HepG2 (cell line): ENCODE measurements around the gene POC1B. TPM values are rescaled to one million over a fixed set of nuclear protein-coding genes. Genes with fewer than 3 reads are reported as not detected.
A peak's percentile ranks its signal among the peaks of the same experiment; 100 is the strongest.

ENCODE experiments used
- ATAC-seq: fragments of 200-7000 bp; cut with Tn5 transposase; 3 replicates; pipeline ENCODE4 v1.9.1; 2020; ENCODE audit warnings: mild to moderate bottlenecking, moderate library complexity
- BruUV-seq: library from RNA; stranded (reverse); fragments of 400-500 nt; replicated peaks from 2 replicates; lab custom pipeline; 2021; lab: Mats Ljungman, UMichigan
- CTCF ChIA-PET: fragments of 300-600 bp; formaldehyde crosslinking; extraction: SDS; loops from one replicate; lab custom pipeline; 2021; ENCODE audit warnings: low total read pairs, inconsistent platforms, low intra/inter-chr PET ratio; lab: Yijun Ruan, JAX
- POLR2A ChIA-PET: fragments of 350-600 bp; sonication (Branson Sonifier 250); formaldehyde crosslinking; loops from one replicate; lab custom pipeline; 2020; ENCODE audit warnings: antibody characterized with exemption, inconsistent platforms; lab: Yijun Ruan, JAX
- DNase-seq: peaks from one replicate; pipeline ENCODE4 v3.0.0-alpha.2; 2015; ENCODE audit warnings: low spot score
- FAIRE-seq: peaks from 3 replicates; lab custom pipeline; 2011; peaks lifted over from hg19 to GRCh38; lab: Jason Lieb, UNC
- H2AFZ ChIP-seq: one replicate; pipeline ENCODE4 v1.6.1; 2011; ENCODE audit warnings: low read length, inconsistent platforms
- H3K27ac ChIP-seq: fragments of 300-600 bp; 3 replicates; pipeline ENCODE4 v1.8.0; 2011; ENCODE audit warnings: mixed run types, mild to moderate bottlenecking, mixed read lengths, low read length, inconsistent platforms; ENCODE audit not compliant: insufficient read depth; ENCODE audit errors: extremely low read length
- H3K27me3 ChIP-seq, 2 experiments: fragments of 200-600 bp in 1 of 2; 2 replicates in 1 of 2; 3 replicates in 1 of 2; pipeline versions ENCODE4 v1.6.0 to v1.8.0; 2011; ENCODE audit warnings: low read length in 2 of 2, mild to moderate bottlenecking in 2 of 2, moderate library complexity in 2 of 2, inconsistent platforms in 1 of 2; ENCODE audit not compliant: insufficient read depth in 2 of 2, control insufficient read depth in 1 of 2
- H3K36me3 ChIP-seq, 2 experiments: fragments of 200-600 bp in 1 of 2; replicated peaks in 1 of 2; 2 replicates in 1 of 2; 3 replicates in 1 of 2; pipeline versions ENCODE4 v1.5.1 to v1.8.0; 2011; ENCODE audit warnings: low read length in 2 of 2, inconsistent platforms in 1 of 2; ENCODE audit not compliant: insufficient read depth in 2 of 2, control insufficient read depth in 1 of 2
- H3K4me1 ChIP-seq: 2 replicates; pipeline ENCODE4 v1.5.1; 2012; ENCODE audit warnings: low read length, inconsistent platforms; ENCODE audit not compliant: insufficient read depth
- H3K4me2 ChIP-seq: 2 replicates; pipeline ENCODE4 v1.6.0; 2011; ENCODE audit warnings: low read depth, low read length, inconsistent platforms
- H3K4me3 ChIP-seq, 3 experiments: fragments of 200-600 bp in 1 of 3; sonication (generic), shearing (Covaris generic) in 1 of 3; replicated peaks in 1 of 3; 2 replicates each; pipeline ENCODE4 v1.5.1; 2011 to 2016; ENCODE audit warnings: low read length in 3 of 3, inconsistent platforms in 2 of 3, low read depth in 2 of 3, mild to moderate bottlenecking in 2 of 3, control low read depth in 1 of 3, mixed read lengths in 1 of 3; ENCODE audit not compliant: insufficient read depth in 1 of 3
- H3K79me2 ChIP-seq: one replicate; pipeline ENCODE4 v1.6.1; 2011; ENCODE audit warnings: low read length, inconsistent platforms; ENCODE audit not compliant: insufficient read depth
- H3K9ac ChIP-seq: 2 replicates; pipeline ENCODE4 v1.6.0; 2011; ENCODE audit warnings: mild to moderate bottlenecking, low read depth, low read length, inconsistent platforms; ENCODE audit not compliant: insufficient read depth
- H3K9me3 ChIP-seq: 2 replicates; pipeline ENCODE4 v1.5.1; 2012; ENCODE audit warnings: mild to moderate bottlenecking, low read length
- H4K20me1 ChIP-seq: 2 replicates; pipeline ENCODE4 v1.6.0; 2011; ENCODE audit warnings: inconsistent platforms, mild to moderate bottlenecking, low read length, moderate library complexity; ENCODE audit not compliant: insufficient read depth
- BRD4 ChIP-seq: sonication (generic); formaldehyde crosslinking; IDR thresholded peaks from 2 replicates; pipeline ENCODE4 v1.4.0; 2020; ENCODE audit warnings: missing genetic modification reagents
- HNF1A ChIP-seq, 2 experiments: sonication (generic) in 1 of 2; formaldehyde crosslinking in 1 of 2; IDR thresholded peaks; 2 replicates each; pipeline versions ENCODE4 v1.4.0 to v1.6.1; 2016 to 2020; ENCODE audit warnings: borderline replicate concordance in 1 of 2, low read depth in 1 of 2, mild to moderate bottlenecking in 1 of 2, missing genetic modification reagents in 1 of 2
- MEIS2 ChIP-seq: sonication (generic); formaldehyde crosslinking; IDR thresholded peaks from 2 replicates; pipeline ENCODE4 v1.9.0; 2021; ENCODE audit warnings: mild to moderate bottlenecking, missing genetic modification reagents
- PBX2 ChIP-seq: IDR thresholded peaks from 2 replicates; pipeline ENCODE4 v1.6.1; 2016; ENCODE audit warnings: control low read depth
- RCOR2 ChIP-seq: IDR thresholded peaks from 2 replicates; pipeline ENCODE4 v1.6.1; 2016; ENCODE audit warnings: missing biosample characterization, missing genetic modification reagents
- TCF7 ChIP-seq: sonication (generic); IDR thresholded peaks from 2 replicates; pipeline ENCODE4 v1.6.1; 2016; ENCODE audit warnings: antibody characterized with exemption, low read depth
- ZHX2 ChIP-seq, 2 experiments: sonication (generic) in 1 of 2; formaldehyde crosslinking in 1 of 2; IDR thresholded peaks; 2 replicates each; pipeline versions ENCODE4 v1.6.1 to v1.9.0; 2014 to 2022; ENCODE audit warnings: antibody characterized with exemption in 1 of 2, borderline replicate concordance in 1 of 2, inconsistent platforms in 1 of 2, low read depth in 1 of 2, missing genetic modification reagents in 1 of 2
- ZNF230 ChIP-seq: sonication (generic); formaldehyde crosslinking; IDR thresholded peaks from 2 replicates; pipeline ENCODE4 v1.4.0; 2020; ENCODE audit warnings: mild to moderate bottlenecking, missing genetic modification reagents
- ZNF577 ChIP-seq: sonication (generic); formaldehyde crosslinking; IDR thresholded peaks from 2 replicates; pipeline ENCODE4 v1.4.0; 2020; ENCODE audit warnings: mild to moderate bottlenecking, low read depth, missing genetic modification reagents, borderline replicate concordance
- WGBS: methylation state at CpG from one replicate; pipeline ENCODE4 v1.1.6; 2017; ENCODE audit warnings: low lambda C conversion rate; 5-methylcytosine and 5-hydroxymethylcytosine counted together
- in situ Hi-C: cut with HindIII; loops from 2 replicates; pipeline ENCODE4 v1.10.0; 2017; ENCODE audit warnings: low pct_unique_long_range_greater_than_20kb; ENCODE audit not compliant: extremely low pct_ligation_motif_present
- intact Hi-C: fragments of 100-400 bp; cut with micrococcal nuclease; formaldehyde crosslinking; loops from one replicate; pipeline ENCODE4 v1.10.0; 2022; ENCODE audit not compliant: unreplicated experiment
- polyA plus RNA-seq, 8 experiments: library from polyadenylated mRNA; depleted of rRNA in 3 of 8; stranded (reverse) in 7 of 8; unstranded in 1 of 8; fragments of >200 nt; fragmentation: Illumina TruSeq in 4 of 8; extraction: Trizol in 4 of 8; gene quantifications; 2 replicates each; pipeline versions ENCODE4 v1.2.1 to v1.2.3, GENCODE V29; 2011 to 2016; ENCODE audit warnings: low read depth in 4 of 8, missing spikeins in 1 of 8, mixed read lengths in 1 of 8; ENCODE audit not compliant: insufficient read depth in 1 of 8
- total RNA-seq, 5 experiments: library from RNA; depleted of rRNA; stranded (reverse); fragments of >200 nt; fragmentation: Illumina TruSeq; extraction: Trizol; gene quantifications; 2 replicates each; pipeline ENCODE4 v1.2.3, GENCODE V29; 2016; ENCODE audit warnings: low read depth in 1 of 5

POC1B gene
- total and polyA plus RNA-seq, 2 of the 13 experiments (the other 11 are each of a cell fraction or from before 2014, with no cell fraction given): 9.3 to 11.0 TPM

DNA sequence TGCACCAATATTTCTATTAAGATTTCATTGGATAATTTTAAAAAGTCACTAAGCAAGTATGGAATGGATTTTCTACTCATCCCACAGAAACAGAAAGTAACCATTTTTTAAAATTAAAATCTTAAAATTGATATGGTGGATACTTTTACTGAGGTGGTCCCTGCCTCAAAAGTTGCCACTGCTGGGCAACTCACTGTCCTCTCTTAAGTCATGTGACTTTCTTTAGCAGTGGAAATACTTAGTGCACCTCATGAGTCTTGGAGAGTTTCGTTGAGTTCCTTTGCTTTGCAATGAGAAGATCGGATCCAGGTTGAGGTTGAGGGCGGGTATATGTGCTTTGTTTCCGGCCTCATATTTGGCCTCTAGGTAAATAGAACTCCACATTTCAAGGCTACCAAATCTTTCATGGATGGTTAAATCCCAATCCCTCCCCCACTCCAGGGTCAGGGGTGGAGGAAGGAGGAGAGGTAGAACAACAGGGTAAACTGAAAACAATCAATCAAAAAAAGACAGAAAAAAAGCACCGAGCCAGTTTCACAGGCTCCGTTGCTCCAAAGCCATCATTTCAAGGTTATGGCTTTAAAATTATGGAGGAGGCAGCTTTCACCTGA lies 134.0 kb downstream of the POC1B start:
- BruUV-seq: no TSS peak
- Histone ChIP-seq H3K27me3 (no peaks in the 10 kb centered on the region), H3K4me3 (peak overlapping the region in 1 of 3 experiments; percentile 14; a peak in 1 of 6 replicates), H3K4me2 (peak overlapping the region; percentile 66), H3K27ac (peak overlapping the region; percentile 75), H3K79me2 (no peaks in the 10 kb centered on the region), H2AFZ (no peak overlapping the region), H4K20me1 (no peaks in the 10 kb centered on the region), H3K9ac (peak overlapping the region; percentile 56), H3K4me1 (peaks cover 78% of the 10 kb centered on the region), H3K36me3 (no peaks in the 10 kb centered on the region), H3K9me3 (no peaks in the 10 kb centered on the region)
- in situ Hi-C loops (loop anchor here (5.0 kb wide), 1 partner anchor 40 kb away; the partner anchor contains the start of gene DUSP6), intact Hi-C loops (loop anchor here (5.0 kb wide), 1 partner anchor 70 kb away; no protein-coding TSS in a partner anchor)
- ChIA-PET CTCF (no interaction called here), POLR2A (interaction anchor here (0.8 to 3.2 kb wide), 9 partner anchors 9 to 199 kb away, joined by 3 to 67 read pairs (median 7); partner anchors contain the start of gene DUSP6)
- ATAC-seq (no peak), DNase-seq (peak; percentile 63), FAIRE-seq (no peak)
- WGBS: 19% methylated on average over 6 of the region's 6 CpGs
- TF ChIP-seq PBX2: peak; percentile 52
- 0 out of 2 replicates have a peak, but pooled peaks have one; percentile 20 for TF ChIP-seq RCOR2 (CRISPR knock-in tag)
- TF ChIP-seq TCF7: peak; percentile 78
- TF ChIP-seq MEIS2: peak; percentile 94; the same call in 1 of the 2 replicates
- peak; percentile 43; the same call in 1 of the 2 replicates for TF ChIP-seq HNF1A (IDR thresholded peaks at IDR 0.05; ENCODE audit: low read depth)
- TF ChIP-seq HNF1A (CRISPR knock-in tag; IDR thresholded peaks at IDR 0.05; ENCODE audit: borderline replicate concordance): peak; percentile 56; the same call in 1 of the 2 replicates
- no peak for TF ChIP-seq ZHX2 (IDR thresholded peaks at IDR 0.05; ENCODE audit: low read depth)
- TF ChIP-seq ZHX2 (CRISPR knock-in tag; IDR thresholded peaks at IDR 0.05; ENCODE audit: borderline replicate concordance): no peak
- no peak for TF ChIP-seq BRD4 (CRISPR knock-in tag)
- TF ChIP-seq ZNF577: no peak
- TF ChIP-seq ZNF230 (CRISPR knock-in tag): no peak
